Globus pallidus (tissue), 1 donor: Measurements from ENCODE around the gene GPR33.
A peak's percentile ranks its signal among the peaks of the same experiment; 100 is the strongest.
"Not testable (repeated sequence)": the region's sequence is repeated elsewhere in the genome, so short reads cannot be mapped to it uniquely, and the experiment has no call there.

Source experiments
- DNase-seq: peaks from one replicate; pipeline ENCODE4 v3.0.0-alpha.2; 2015; ENCODE audit warnings: low spot score

Gene GPR33

GRCh38 chr14:31461545-31461944 lies 26.3 kb downstream of the GPR33 start:
- DNase-seq, result no peak

- peak; percentile 79 for DNase-seq
Observed at GRCh38 chr14:31457665-31458659, 29.9 kb downstream of the GPR33 start.

- DNase-seq, result peak; percentile 98
Observed at GRCh38 chr14:31456841-31457664, 30.8 kb downstream of the GPR33 start, which contains the start of gene DTD2. Gene DTD2, minus strand, starts transcription at chr14:31457506. Its CDS starts 113 bp downstream, at chr14:31457393.

GRCh38 chr14:31449971-31450610 lies 37.7 kb downstream of the GPR33 start:
- peak; percentile 46 for DNase-seq

- no peak for DNase-seq
Observed at GRCh38 chr14:31449136-31449535, 38.7 kb downstream of the GPR33 start.

- no peak for DNase-seq
Observed at GRCh38 chr14:31445703-31446102, 42.1 kb downstream of the GPR33 start.

- no peak for DNase-seq
Observed at GRCh38 chr14:31442284-31442683, 45.6 kb downstream of the GPR33 start.

GRCh38 chr14:31441273-31442111 lies 46.3 kb downstream of the GPR33 start:
- no peak for DNase-seq

GRCh38 chr14:31440280-31440679 lies 47.6 kb downstream of the GPR33 start:
- DNase-seq, result no peak

GRCh38 chr14:31439561-31439960 lies 48.3 kb downstream of the GPR33 start:
- DNase-seq, result peak; percentile 40

GRCh38 chr14:31437045-31437691 lies 50.7 kb downstream of the GPR33 start:
- DNase-seq, result not testable (repeated sequence)

- DNase-seq, result no peak
Observed at GRCh38 chr14:31435276-31435675, 52.6 kb downstream of the GPR33 start.
